HL-60/S4 treated with phorbol 12-myristate 13-acetate at 8.2 ng/mL for 4 days and 3 days (cell line): Measurements from ENCODE around the gene PMVK.

Experiments used
- in situ Hi-C: fragments of 300-500 bp; cut with MboI; formaldehyde crosslinking; loops from 2 replicates; pipeline ENCODE4 v1.15.0; 2022; ENCODE audit warnings: low sequenced_read_pairs

Gene PMVK

GRCh38 chr1:154883919-154884868, 52.3 kb downstream of the PMVK start:
- in situ Hi-C loops = loop anchor here (25.0 kb wide), 1 partner anchor 222 kb away; no protein-coding TSS in a partner anchor

- in situ Hi-C loops = loop anchor here (25.0 kb wide), 1 partner anchor 220 kb away; no protein-coding TSS in a partner anchor
Observed at GRCh38 chr1:154881820-154882535, 54.5 kb downstream of the PMVK start.

- in situ Hi-C loops = loop anchor here (25.0 kb wide), 1 partner anchor 218 kb away; no protein-coding TSS in a partner anchor
Observed at GRCh38 chr1:154880671-154881070, 55.8 kb downstream of the PMVK start.

GRCh38 chr1:154879038-154879421, 57.5 kb downstream of the PMVK start:
- in situ Hi-C loops = loop anchor here (25.0 kb wide), 1 partner anchor 217 kb away; no protein-coding TSS in a partner anchor

GRCh38 chr1:154878371-154879037, 58.0 kb downstream of the PMVK start:
- in situ Hi-C loops = loop anchor here (25.0 kb wide), 1 partner anchor 216 kb away; no protein-coding TSS in a partner anchor

GRCh38 chr1:154877370-154877974, 59.0 kb downstream of the PMVK start:
- in situ Hi-C loops = loop anchor here (25.0 kb wide), 1 partner anchor 215 kb away; no protein-coding TSS in a partner anchor

- in situ Hi-C loops = loop anchor here (25.0 kb wide), 1 partner anchor 215 kb away; no protein-coding TSS in a partner anchor
Observed at GRCh38 chr1:154876842-154877369, 59.6 kb downstream of the PMVK start.
